ENCODE results near the gene C6orf136. TPM values are rescaled to one million over a fixed set of nuclear protein-coding genes. Genes with fewer than 3 reads are reported as not detected.

The C6orf136 gene
- total and polyA plus RNA-seq, 9 of the 15 experiments (the other 6 are each of a cell fraction or from before 2014, with no cell fraction given), result 14.1 to 63.1 (median 18.4) TPM

- TF ChIP-seq PHTF2 (CRISPR knock-in tag; IDR thresholded peaks at IDR 0.05) (no peak), GABPA (tag; conservative IDR thresholded peaks at IDR 0.05; ENCODE audit: low read depth) (peak; percentile 57), TAF1 (IDR thresholded peaks at IDR 0.05; ENCODE audit: control insufficient read depth, extremely low read depth, insufficient read depth, low read length, severe bottlenecking) (peak; percentile 58), KAT8 (IDR thresholded peaks at IDR 0.05; ENCODE audit: low read depth) (no peak)
These were observed 40.1 kb downstream of the C6orf136 start (continued) for GRCh38 chr6:30686908-30687658.

- H2AFZ ChIP-seq (ENCODE audit: low read depth, low read length), result peak overlapping the region; percentile 81
- H3K4me1 ChIP-seq (replicated peaks in 1 of 2; ENCODE audit: control insufficient read depth in 2 of 2, insufficient read depth in 2 of 2, low read length in 2 of 2), result peaks cover 46 to 81% of the 10 kb centered on the region in 2 experiments
- peak overlapping the region; percentile 88 for H3K27ac ChIP-seq (ENCODE audit: extremely low read depth, low read depth, low read length)
- H3K9me3 ChIP-seq (replicated peaks; ENCODE audit: control insufficient read depth, insufficient read depth, low read depth, low read length), result no peaks in the 10 kb centered on the region
- H3K4me3 ChIP-seq, result peak overlapping the region; percentile 81
- peaks cover 11% of the 10 kb centered on the region; the same call in 2 of the 3 replicates for H3K36me3 ChIP-seq (ENCODE audit: control insufficient read depth, insufficient read depth, low read length)
- in situ Hi-C loops (cut with MboI) (no loop called here), intact Hi-C loops (cut with micrococcal nuclease) (loop anchor here (1.0 to 10.0 kb wide), 2 partner anchors 29 to 127 kb away; partner anchors contain the start of gene MDC1)
- ATAC-seq, result no peak
- H3K9me1 ChIP-seq (ENCODE audit: control insufficient read depth, insufficient read depth, low read length), result no peaks in the 10 kb centered on the region
- CTCF ChIA-PET (ENCODE audit: low intra/inter-chr PET ratio), result no interaction called here
- TSS peak; percentile 38 for BruUV-seq (replicated peaks)
- peak overlapping the region; percentile 97 for H3K4me2 ChIP-seq (ENCODE audit: insufficient read depth, low read length)
- FAIRE-seq, result no peak
- peak overlapping the region; percentile 75 to 95 for H3K9ac ChIP-seq (ENCODE audit: insufficient read depth in 1 of 2, low read depth in 2 of 2, low read length in 2 of 2)
- no peaks in the 10 kb centered on the region for H4K20me1 ChIP-seq (replicated peaks; ENCODE audit: control insufficient read depth, insufficient read depth, low read length)
- peaks cover 72% of the 10 kb centered on the region for H3K79me2 ChIP-seq (ENCODE audit: control insufficient read depth, insufficient read depth, low read length)
- POLR2A ChIA-PET, result interaction anchor here (0.6 to 23.5 kb wide), 9 partner anchors 9 to 976 kb away, joined by 3 to 524 read pairs (median 6); partner anchors contain the start of genes DHX16, MDC1 and TUBB
- peak in 3 of 4 experiments; percentile 43 to 52 (median 46) for DNase-seq (ENCODE audit: extremely low read depth in 1 of 4, low spot score in 3 of 4)
- 14% methylated on average over 22 of the region's 22 CpGs for WGBS (ENCODE audit: insufficient coverage, low coverage, missing lambda C conversion rate)
- no peaks in the 10 kb centered on the region for H3K27me3 ChIP-seq (ENCODE audit: control insufficient read depth in 2 of 2, insufficient read depth in 2 of 2, low read length in 2 of 2)
- peak; percentile 71 for TF ChIP-seq FOSL1 (tag; conservative IDR thresholded peaks at IDR 0.05)
- no peak; the same call in 1 of the 2 replicates for TF ChIP-seq SMARCA4 (IDR thresholded peaks at IDR 0.05)
- peak; percentile 17 for TF ChIP-seq KDM5B (IDR thresholded peaks at IDR 0.05; ENCODE audit: insufficient replicate concordance, low read depth, low read length)
- no peak for TF ChIP-seq ZNF436 (CRISPR knock-in tag; IDR thresholded peaks at IDR 0.05)
- peak; percentile 5 for TF ChIP-seq HMGN3 (IDR thresholded peaks at IDR 0.05; ENCODE audit: borderline replicate concordance, extremely low read depth, insufficient read length, low read depth, low read length)
- no peak for TF ChIP-seq TCF3 (CRISPR knock-in tag; IDR thresholded peaks at IDR 0.05)
- 0 out of 2 replicates have a peak, but pooled peaks have one; percentile 39 for TF ChIP-seq OTX1 (CRISPR knock-in tag; IDR thresholded peaks at IDR 0.05)
- peak; percentile 57; the same call in 1 of the 2 replicates for TF ChIP-seq MAX (CRISPR knock-in tag; IDR thresholded peaks at IDR 0.05)
- no peak for TF ChIP-seq RAD21 (CRISPR knock-in tag; conservative IDR thresholded peaks at IDR 0.05 in 1 of 2, IDR thresholded peaks at IDR 0.05 in 1 of 2)
- TF ChIP-seq NBN (IDR thresholded peaks at IDR 0.05; ENCODE audit: low read depth), result no peak
- peak; percentile 7 for TF ChIP-seq RBFOX2 (IDR thresholded peaks at IDR 0.05; ENCODE audit: low read depth, low read length)
- TF ChIP-seq EGR1 (conservative IDR thresholded peaks at IDR 0.05), result peak; percentile 88
- no peak for TF ChIP-seq IRF2 (CRISPR knock-in tag; IDR thresholded peaks at IDR 0.05)
- 0 out of 2 replicates have a peak, but pooled peaks have one; percentile 4 for TF ChIP-seq DPF2 (IDR thresholded peaks at IDR 0.05)
- 0 out of 2 replicates have a peak, but pooled peaks have one; percentile 1 for TF ChIP-seq CREB1 (IDR thresholded peaks at IDR 0.05)
- TF ChIP-seq CREB1 (CRISPR knock-in tag; IDR thresholded peaks at IDR 0.05), result no peak; the same call in 1 of the 2 replicates
These were observed 40.9 kb downstream of the C6orf136 start for GRCh38 chr6:30687659-30688431.

Data from K562 (cell line).